ENCODE results near the gene SPSB3.

DNA sequence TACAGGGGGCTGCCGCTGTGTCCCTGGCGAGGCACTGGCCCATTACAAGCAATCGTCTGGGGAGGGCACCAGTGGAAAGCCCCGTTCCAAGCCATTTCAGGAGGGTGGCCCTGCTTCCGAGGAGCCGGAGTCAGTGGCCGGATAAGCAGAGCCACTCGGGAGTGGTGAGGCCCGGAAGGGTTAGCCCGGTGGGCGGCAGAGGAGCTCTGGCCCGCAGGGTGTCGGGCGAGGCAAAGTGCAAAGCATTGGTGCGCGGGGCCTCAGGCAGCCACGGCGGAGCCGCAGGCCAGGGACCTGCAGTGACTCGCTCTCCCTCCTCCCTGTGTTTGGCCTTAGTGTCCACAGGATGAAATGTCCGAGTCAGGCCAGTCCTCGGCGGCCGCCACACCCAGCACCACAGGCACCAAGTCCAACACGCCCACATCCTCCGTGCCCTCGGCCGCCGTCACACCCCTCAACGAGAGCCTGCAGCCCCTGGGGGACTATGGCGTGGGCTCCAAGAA lies 35.6 kb downstream of the SPSB3 start:
- TF ChIP-seq POLR2A (IDR thresholded peaks at IDR 0.05): no peak
- TF ChIP-seq, protein P1, sequence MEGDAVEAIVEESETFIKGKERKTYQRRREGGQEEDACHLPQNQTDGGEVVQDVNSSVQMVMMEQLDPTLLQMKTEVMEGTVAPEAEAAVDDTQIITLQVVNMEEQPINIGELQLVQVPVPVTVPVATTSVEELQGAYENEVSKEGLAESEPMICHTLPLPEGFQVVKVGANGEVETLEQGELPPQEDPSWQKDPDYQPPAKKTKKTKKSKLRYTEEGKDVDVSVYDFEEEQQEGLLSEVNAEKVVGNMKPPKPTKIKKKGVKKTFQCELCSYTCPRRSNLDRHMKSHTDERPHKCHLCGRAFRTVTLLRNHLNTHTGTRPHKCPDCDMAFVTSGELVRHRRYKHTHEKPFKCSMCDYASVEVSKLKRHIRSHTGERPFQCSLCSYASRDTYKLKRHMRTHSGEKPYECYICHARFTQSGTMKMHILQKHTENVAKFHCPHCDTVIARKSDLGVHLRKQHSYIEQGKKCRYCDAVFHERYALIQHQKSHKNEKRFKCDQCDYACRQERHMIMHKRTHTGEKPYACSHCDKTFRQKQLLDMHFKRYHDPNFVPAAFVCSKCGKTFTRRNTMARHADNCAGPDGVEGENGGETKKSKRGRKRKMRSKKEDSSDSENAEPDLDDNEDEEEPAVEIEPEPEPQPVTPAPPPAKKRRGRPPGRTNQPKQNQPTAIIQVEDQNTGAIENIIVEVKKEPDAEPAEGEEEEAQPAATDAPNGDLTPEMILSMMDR (IDR thresholded peaks at IDR 0.05): no peak

Data from Peyer's patch (tissue), 4 donors.